GM12878 (cell line): Measurements from ENCODE around the gene NTPCR. TPM values are rescaled to one million over a fixed set of nuclear protein-coding genes. Genes with fewer than 3 reads are reported as not detected.

Experiments
- ATAC-seq: fragments of 200-7000 bp; cut with Tn5 transposase; 3 replicates; pipeline ENCODE4 v1.9.1; 2020; ENCODE audit warnings: mild to moderate bottlenecking, moderate library complexity
- BruUV-seq: library from RNA; stranded (reverse); fragments of 400-500 nt; replicated peaks from 2 replicates; lab custom pipeline; 2021; lab: Mats Ljungman, UMichigan
- CTCF ChIA-PET: fragments of 300-600 bp; sonication (Branson Sonifier 250); formaldehyde crosslinking; extraction: SDS; loops from one replicate; lab custom pipeline; 2021; ENCODE audit warnings: inconsistent platforms; lab: Yijun Ruan, JAX
- POLR2A ChIA-PET: fragments of 350-600 bp; formaldehyde crosslinking; extraction: SDS; loops from one replicate; lab custom pipeline; 2021; ENCODE audit warnings: inconsistent platforms; lab: Charles Lee
- RAD21 ChIA-PET: fragments of 300-600 bp; sonication (Branson Sonifier 250); formaldehyde crosslinking; loops from one replicate; lab custom pipeline; 2023; ENCODE audit warnings: antibody characterized with exemption; ENCODE audit not compliant: unreplicated experiment; lab: Charles Lee
- SMC1A ChIA-PET: fragments of 300-600 bp; sonication (Branson Sonifier 250); formaldehyde crosslinking; loops from one replicate; lab custom pipeline; 2023; ENCODE audit not compliant: unreplicated experiment, uncharacterized antibody; lab: Charles Lee
- DNase-seq: peaks from one replicate; pipeline ENCODE4 v3.0.0-alpha.2; 2011; ENCODE audit warnings: low read depth, low spot score
- FAIRE-seq: peaks from 3 replicates; lab custom pipeline; 2011; peaks lifted over from hg19 to GRCh38; lab: Jason Lieb, UNC
- H2AFZ ChIP-seq: 2 replicates; pipeline ENCODE4 v1.6.0; 2011; ENCODE audit warnings: low read depth, low read length, control low read depth; ENCODE audit not compliant: control insufficient read depth
- H3K27ac ChIP-seq: 2 replicates; pipeline ENCODE4 v1.5.1; 2011; ENCODE audit warnings: control low read depth; ENCODE audit not compliant: control insufficient read depth, insufficient read depth
- H3K27me3 ChIP-seq, 2 experiments: replicated peaks in 1 of 2; 2 replicates each; pipeline versions ENCODE4 v1.6.0 to v1.6.1; 2011; ENCODE audit warnings: low read length in 1 of 2; ENCODE audit not compliant: control insufficient read depth in 2 of 2, insufficient read depth in 2 of 2
- H3K36me3 ChIP-seq, 2 experiments: 2 replicates each; pipeline ENCODE4 v1.5.1; 2011; ENCODE audit warnings: low read length in 1 of 2; ENCODE audit not compliant: control insufficient read depth in 2 of 2, insufficient read depth in 2 of 2
- H3K4me1 ChIP-seq: 2 replicates; pipeline ENCODE4 v1.6.1; 2011; ENCODE audit warnings: mild to moderate bottlenecking, low read length, moderate library complexity, mixed read lengths; ENCODE audit not compliant: control insufficient read depth, insufficient read depth
- H3K4me2 ChIP-seq: 2 replicates; pipeline ENCODE4 v1.6.0; 2011; ENCODE audit warnings: control low read depth; ENCODE audit not compliant: control insufficient read depth, insufficient read depth
- H3K4me3 ChIP-seq: fragments of 200-600 bp; sonication (generic); 2 replicates; pipeline ENCODE4 v1.5.1; 2016
- H3K79me2 ChIP-seq: 2 replicates; pipeline ENCODE4 v1.6.0; 2011; ENCODE audit warnings: low read length; ENCODE audit not compliant: control insufficient read depth, insufficient read depth
- H3K9ac ChIP-seq: 2 replicates; pipeline ENCODE4 v1.8.0; 2011; ENCODE audit warnings: low read length, control low read depth, mixed read lengths; ENCODE audit not compliant: control insufficient read depth, insufficient read depth
- H3K9me3 ChIP-seq: replicated peaks from 3 replicates; pipeline ENCODE4 v1.5.1; 2011; ENCODE audit warnings: mild to moderate bottlenecking, low read length; ENCODE audit not compliant: control insufficient read depth, insufficient read depth
- H4K20me1 ChIP-seq: 2 replicates; pipeline ENCODE4 v1.6.0; 2011; ENCODE audit not compliant: control insufficient read depth, insufficient read depth
- MLLT1 ChIP-seq: fragments of 450-650 bp; IDR thresholded peaks from 2 replicates; pipeline ENCODE4 v1.6.1; 2016; ENCODE audit warnings: mild to moderate bottlenecking
- MTA3 ChIP-seq: IDR thresholded peaks from 2 replicates; pipeline ENCODE4 v1.6.1; 2012; ENCODE audit warnings: low read length, inconsistent platforms, borderline replicate concordance
- SMAD1 ChIP-seq: fragments of 450-650 bp; IDR thresholded peaks from 2 replicates; pipeline ENCODE4 v1.6.1; 2018; ENCODE audit warnings: mild to moderate bottlenecking, low read depth; ENCODE audit not compliant: partially characterized antibody
- SPI1 ChIP-seq: IDR thresholded peaks from 2 replicates; pipeline ENCODE4 v1.6.1; 2011; ENCODE audit warnings: low read depth, mild to moderate bottlenecking, low read length, moderate library complexity, borderline replicate concordance; ENCODE audit not compliant: insufficient read depth
- SUZ12 ChIP-seq: fragments of 200-600 bp; sonication (generic); IDR thresholded peaks from one replicate; pipeline ENCODE4 v1.6.1; 2018; ENCODE audit warnings: antibody characterized with exemption, mild to moderate bottlenecking; ENCODE audit not compliant: unreplicated experiment
- WGBS: methylation state at CpG from one replicate; pipeline ENCODE4 v1.1.6; 2016; ENCODE audit warnings: low lambda C conversion rate; ENCODE audit not compliant: insufficient replicate concordance, insufficient coverage; ENCODE audit errors: missing lambda C conversion rate; 5-methylcytosine and 5-hydroxymethylcytosine counted together
- in situ Hi-C: fragments of 300-500 bp; cut with MboI; formaldehyde crosslinking; loops from 9 replicates; pipeline ENCODE4 v1.14.3; 2018; ENCODE audit warnings: mixed read lengths
- intact Hi-C: fragments of 100-400 bp; cut with micrococcal nuclease; formaldehyde crosslinking; loops from one replicate; pipeline ENCODE4 v1.14.2; 2022; ENCODE audit not compliant: unreplicated experiment
- polyA plus RNA-seq, 11 experiments: library from polyadenylated mRNA; depleted of rRNA in 4 of 11; unstranded in 6 of 11; stranded (reverse) in 5 of 11; fragments of >200 nt; fragmentation: Nextera tagmentation in 4 of 11; fragmentation: Illumina TruSeq in 1 of 11; extraction: Ambion mirVana in 4 of 11; extraction: Trizol in 1 of 11; gene quantifications; 1 replicate in 1 of 11; 2 replicates in 10 of 11; pipeline versions ENCODE4 v1.2.1 to v1.2.3, GENCODE V29; 2011 to 2016; ENCODE audit warnings: inconsistent platforms in 2 of 11, missing spikeins in 2 of 11, low read depth in 1 of 11
- total RNA-seq, 4 experiments: library from RNA; depleted of rRNA in 3 of 4; stranded (reverse); fragments of >200 nt in 3 of 4; fragmentation: Illumina TruSeq in 1 of 4; extraction: Trizol in 1 of 4; gene quantifications; 2 replicates each; pipeline versions ENCODE4 v1.2.1 to v1.2.3, GENCODE V29; 2013 to 2021
- TF ChIP-seq, protein P1 (sequence below): fragments of 450-650 bp; IDR thresholded peaks from 2 replicates; pipeline ENCODE4 v1.6.1; 2017; ENCODE audit warnings: mild to moderate bottlenecking, moderate library complexity

NTPCR gene
- total and polyA plus RNA-seq, 10 of the 15 experiments (the other 5 are each of a cell fraction or from before 2014, with no cell fraction given): 25.4 to 109 (median 56.6) TPM

DNA sequence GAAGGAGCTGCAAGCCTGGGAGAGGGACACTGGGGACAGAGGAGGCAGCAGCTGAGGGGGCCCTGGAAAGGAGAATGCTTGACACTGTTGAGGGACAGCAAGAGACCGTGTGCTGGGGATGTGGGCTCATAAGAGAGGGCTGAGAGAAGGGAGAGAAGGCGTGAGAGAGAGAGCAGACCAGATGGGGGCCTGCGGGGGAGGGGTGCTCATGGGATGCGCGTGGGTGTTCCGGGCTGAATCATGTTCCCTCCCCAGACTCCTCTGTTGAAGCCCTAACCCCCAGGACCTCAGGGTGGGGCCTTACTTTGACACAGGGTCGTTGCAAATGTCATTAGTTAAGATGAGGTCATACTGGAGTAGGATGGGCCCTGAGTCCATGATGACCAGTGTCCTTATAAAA is 40.8 kb downstream of the NTPCR start:
- ChIA-PET POLR2A (no interaction called here), RAD21 (no interaction called here), CTCF (no interaction called here), SMC1A (no interaction called here)
- BruUV-seq: no TSS peak
- H3K4me2 ChIP-seq: no peak overlapping the region
- in situ Hi-C loops (no loop called here), intact Hi-C loops (no loop called here)
- no peak overlapping the region for H2AFZ ChIP-seq
- DNase-seq (no peak), FAIRE-seq (no peak), ATAC-seq (no peak)
- 67% methylated on average over 7 of the region's 7 CpGs for WGBS
- H3K9ac ChIP-seq: no peak overlapping the region
- no peaks in the 10 kb centered on the region for H3K27me3 ChIP-seq
- no peaks in the 10 kb centered on the region; the same call in 2 of the 3 replicates for H3K9me3 ChIP-seq
- H4K20me1 ChIP-seq: no peaks in the 10 kb centered on the region
- TF ChIP-seq MTA3 (no peak), SMAD1 (no peak), MLLT1 (no peak), SUZ12 (no peak), SPI1 (no peak)
- TF ChIP-seq, protein P1, sequence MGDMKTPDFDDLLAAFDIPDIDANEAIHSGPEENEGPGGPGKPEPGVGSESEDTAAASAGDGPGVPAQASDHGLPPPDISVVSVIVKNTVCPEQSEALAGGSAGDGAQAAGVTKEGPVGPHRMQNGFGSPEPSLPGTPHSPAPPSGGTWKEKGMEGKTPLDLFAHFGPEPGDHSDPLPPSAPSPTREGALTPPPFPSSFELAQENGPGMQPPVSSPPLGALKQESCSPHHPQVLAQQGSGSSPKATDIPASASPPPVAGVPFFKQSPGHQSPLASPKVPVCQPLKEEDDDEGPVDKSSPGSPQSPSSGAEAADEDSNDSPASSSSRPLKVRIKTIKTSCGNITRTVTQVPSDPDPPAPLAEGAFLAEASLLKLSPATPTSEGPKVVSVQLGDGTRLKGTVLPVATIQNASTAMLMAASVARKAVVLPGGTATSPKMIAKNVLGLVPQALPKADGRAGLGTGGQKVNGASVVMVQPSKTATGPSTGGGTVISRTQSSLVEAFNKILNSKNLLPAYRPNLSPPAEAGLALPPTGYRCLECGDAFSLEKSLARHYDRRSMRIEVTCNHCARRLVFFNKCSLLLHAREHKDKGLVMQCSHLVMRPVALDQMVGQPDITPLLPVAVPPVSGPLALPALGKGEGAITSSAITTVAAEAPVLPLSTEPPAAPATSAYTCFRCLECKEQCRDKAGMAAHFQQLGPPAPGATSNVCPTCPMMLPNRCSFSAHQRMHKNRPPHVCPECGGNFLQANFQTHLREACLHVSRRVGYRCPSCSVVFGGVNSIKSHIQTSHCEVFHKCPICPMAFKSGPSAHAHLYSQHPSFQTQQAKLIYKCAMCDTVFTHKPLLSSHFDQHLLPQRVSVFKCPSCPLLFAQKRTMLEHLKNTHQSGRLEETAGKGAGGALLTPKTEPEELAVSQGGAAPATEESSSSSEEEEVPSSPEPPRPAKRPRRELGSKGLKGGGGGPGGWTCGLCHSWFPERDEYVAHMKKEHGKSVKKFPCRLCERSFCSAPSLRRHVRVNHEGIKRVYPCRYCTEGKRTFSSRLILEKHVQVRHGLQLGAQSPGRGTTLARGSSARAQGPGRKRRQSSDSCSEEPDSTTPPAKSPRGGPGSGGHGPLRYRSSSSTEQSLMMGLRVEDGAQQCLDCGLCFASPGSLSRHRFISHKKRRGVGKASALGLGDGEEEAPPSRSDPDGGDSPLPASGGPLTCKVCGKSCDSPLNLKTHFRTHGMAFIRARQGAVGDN: no peak
- no peaks in the 10 kb centered on the region for H3K4me1 ChIP-seq
- no peak overlapping the region for H3K4me3 ChIP-seq
- no peak overlapping the region for H3K27ac ChIP-seq
- no peaks in the 10 kb centered on the region for H3K36me3 ChIP-seq
- H3K79me2 ChIP-seq: no peaks in the 10 kb centered on the region
